GM21717 (cell line): ENCODE results near the gene NGLY1.

Source experiments
- ATAC-seq: cut with Tn5 transposase; IDR thresholded peaks from one replicate; pipeline ENCODE4 v1.9.1; 2021; ENCODE audit warnings: mild to moderate bottlenecking, moderate library complexity; ENCODE audit not compliant: unreplicated experiment

The NGLY1 gene, protein sequence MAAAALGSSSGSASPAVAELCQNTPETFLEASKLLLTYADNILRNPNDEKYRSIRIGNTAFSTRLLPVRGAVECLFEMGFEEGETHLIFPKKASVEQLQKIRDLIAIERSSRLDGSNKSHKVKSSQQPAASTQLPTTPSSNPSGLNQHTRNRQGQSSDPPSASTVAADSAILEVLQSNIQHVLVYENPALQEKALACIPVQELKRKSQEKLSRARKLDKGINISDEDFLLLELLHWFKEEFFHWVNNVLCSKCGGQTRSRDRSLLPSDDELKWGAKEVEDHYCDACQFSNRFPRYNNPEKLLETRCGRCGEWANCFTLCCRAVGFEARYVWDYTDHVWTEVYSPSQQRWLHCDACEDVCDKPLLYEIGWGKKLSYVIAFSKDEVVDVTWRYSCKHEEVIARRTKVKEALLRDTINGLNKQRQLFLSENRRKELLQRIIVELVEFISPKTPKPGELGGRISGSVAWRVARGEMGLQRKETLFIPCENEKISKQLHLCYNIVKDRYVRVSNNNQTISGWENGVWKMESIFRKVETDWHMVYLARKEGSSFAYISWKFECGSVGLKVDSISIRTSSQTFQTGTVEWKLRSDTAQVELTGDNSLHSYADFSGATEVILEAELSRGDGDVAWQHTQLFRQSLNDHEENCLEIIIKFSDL

DNA sequence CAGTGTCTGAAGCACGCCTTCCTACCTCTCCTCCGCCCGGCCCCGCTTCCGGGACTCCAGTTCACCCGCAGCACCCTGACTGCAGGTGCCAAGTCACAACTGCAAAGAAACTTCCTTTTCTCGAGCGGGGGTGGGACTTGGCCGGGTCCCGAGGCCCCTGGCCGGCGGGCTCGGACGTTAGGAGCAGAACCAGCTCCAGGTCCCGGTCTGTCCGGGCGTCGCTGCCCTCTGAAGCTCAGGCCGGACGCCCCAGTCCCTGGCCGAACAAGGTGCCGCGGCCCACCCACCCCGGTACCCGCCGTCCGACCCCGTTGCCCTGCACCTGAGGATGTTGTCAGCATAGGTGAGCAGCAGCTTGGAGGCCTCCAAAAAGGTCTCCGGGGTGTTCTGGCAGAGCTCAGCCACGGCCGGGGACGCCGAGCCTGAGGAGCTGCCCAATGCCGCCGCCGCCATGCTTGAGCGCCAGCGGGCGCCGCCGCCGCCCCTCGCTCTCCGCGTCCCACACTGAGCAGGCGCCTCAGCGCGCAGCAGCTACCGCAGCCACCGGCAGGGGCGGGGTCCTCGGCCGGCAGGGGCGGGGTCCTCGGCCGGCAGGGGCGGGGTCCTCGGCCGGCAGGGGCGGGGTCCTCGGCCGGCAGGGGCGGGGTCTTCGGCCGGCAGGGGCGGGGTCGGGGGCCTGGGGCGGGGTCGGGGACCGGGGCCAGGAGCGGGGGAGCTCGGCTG is at the start of gene NGLY1:
Gene NGLY1, minus strand, starts transcription at position 506 of the 723 bp plus-strand sequence. Its CDS starts 53 bp downstream, at position 453.
- peak; percentile 72 for ATAC-seq

DNA sequence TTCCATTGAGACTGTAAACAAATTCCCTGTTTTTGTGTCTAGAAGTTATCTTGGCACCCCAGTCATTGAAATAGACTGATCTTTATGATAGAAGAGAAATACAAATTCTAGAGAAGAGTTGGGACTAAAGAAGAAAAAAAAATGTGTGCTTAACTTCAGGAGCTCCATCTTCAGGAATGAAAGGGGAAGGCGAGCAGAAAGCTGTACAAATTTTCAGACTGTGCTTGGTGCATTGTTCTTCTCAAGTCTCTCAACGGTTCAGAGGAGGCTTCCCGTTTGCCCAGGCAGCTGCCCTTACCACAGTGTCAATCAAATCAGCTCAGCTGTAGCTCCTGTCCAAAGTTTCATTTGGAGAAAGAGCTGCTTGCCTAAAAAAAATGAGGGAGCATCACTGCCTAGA is 48.3 kb upstream of the NGLY1 start:
- peak; percentile 38 for ATAC-seq

DNA sequence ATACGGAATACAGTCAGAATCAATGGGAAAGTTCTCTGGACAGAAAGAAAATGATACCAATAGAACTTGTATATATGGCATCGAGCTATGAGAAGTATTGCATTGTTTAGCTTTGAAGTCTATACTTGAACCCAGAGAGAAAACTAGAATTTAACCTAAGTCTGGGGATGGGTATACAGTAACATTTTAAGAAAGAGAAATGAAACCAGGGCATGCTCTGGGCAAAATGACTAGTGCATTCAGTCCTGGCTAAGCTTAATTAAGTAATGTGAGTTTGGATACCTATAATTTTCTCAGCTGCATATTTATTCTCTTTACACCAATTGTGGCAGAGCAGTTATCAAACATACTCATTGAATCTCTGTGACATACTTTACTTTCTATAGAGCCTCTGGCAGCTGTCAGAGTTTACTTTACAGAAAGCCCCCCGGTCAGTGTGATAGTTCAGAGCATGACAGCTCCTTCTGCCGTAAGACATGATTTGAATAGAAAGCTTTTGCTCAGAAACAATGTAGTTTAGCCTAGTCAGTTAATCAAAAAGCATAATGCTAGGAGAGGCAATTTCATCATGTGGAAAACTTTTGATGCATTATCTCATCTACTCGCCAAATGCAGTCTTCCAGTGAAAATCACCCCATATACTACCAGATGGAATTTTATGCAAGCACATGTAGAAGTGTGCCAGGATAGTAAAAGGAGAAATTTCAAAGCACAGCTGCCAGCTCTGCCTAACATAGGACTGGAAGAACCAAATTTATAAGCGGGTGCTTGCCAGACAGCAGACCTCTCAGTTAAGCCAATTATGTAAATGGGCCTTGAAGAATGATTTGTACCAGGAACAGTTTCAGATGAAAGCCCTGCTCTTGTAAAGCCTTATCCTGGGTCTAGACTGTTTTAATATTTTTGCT is 47.4 kb upstream of the NGLY1 start:
- ATAC-seq: no peak

DNA sequence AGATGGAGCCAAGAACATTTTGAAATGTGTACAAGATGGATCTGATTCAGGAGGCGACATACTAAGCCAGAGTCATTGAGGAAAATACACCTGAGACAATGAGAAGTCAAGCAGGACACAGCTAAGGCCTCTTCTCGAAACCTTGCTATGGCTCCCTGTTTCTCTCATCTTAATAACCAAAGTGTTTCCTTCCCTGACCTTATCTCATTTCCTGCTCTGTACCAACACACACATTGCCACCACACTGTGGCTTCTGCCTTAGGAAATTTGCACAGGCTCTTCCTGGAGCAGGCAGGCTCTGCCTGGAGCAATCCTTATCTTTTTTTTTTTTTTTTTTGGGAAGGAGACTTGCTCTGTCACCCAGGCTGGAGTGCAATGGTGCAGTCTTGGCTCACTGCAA is 43.3 kb upstream of the NGLY1 start:
- ATAC-seq: no peak

DNA sequence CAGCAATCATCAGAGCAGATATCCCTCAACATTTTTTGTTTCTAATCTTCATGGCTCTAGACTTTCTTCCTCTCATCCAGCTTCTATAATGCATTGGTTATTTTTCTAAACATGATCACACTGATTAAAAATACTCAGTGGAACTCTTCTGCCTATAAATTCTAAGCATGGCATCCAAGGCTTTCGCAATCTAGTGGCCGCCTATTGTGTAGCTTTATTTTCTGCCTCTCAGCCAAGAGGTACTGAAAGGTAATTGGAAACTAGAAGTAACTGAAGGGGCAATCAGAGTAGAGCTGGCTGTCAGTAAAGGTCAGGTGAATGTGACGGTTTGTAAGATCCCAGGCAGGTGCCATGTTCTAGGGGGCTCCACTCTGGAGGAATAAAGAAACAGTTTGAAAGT is 40.1 kb upstream of the NGLY1 start:
- no peak for ATAC-seq

DNA sequence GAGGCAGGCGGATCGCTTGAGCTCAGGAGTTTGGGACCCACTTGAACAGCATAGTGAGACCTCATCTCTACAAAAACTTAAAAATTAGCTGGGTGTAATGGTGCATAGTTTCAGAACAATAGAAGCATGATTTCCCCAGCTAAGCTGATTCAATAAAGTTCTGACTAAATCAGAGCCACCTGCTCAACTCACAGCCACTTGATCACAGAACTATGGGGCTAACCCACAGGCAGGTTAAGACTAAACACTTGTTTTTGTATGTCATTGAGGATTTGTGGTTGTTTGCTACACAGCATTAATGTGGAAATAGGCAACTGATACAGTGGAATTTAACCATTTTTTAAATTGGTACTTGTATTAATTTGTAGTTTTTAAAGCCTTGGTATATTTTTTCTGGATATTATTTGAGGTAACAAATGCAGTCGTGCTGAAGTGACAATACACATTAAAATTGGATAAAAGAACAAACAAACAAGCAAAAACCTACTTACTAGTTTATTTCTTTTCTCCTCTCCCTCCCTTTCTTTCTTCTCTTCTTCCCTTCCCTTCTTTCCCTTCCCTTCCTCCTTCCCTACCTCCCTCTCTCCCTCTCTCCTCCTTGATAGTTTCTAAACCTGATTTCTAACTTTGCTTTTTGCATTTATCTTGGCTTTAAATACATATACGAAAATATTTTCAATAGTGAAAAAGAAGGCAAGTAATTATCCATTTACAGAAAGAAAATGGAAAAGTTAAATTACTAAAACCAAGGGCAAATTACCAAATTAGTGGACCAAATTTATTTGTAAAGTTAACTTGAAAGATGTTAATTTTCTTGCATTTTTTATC is 38.7 kb upstream of the NGLY1 start:
- no peak for ATAC-seq

DNA sequence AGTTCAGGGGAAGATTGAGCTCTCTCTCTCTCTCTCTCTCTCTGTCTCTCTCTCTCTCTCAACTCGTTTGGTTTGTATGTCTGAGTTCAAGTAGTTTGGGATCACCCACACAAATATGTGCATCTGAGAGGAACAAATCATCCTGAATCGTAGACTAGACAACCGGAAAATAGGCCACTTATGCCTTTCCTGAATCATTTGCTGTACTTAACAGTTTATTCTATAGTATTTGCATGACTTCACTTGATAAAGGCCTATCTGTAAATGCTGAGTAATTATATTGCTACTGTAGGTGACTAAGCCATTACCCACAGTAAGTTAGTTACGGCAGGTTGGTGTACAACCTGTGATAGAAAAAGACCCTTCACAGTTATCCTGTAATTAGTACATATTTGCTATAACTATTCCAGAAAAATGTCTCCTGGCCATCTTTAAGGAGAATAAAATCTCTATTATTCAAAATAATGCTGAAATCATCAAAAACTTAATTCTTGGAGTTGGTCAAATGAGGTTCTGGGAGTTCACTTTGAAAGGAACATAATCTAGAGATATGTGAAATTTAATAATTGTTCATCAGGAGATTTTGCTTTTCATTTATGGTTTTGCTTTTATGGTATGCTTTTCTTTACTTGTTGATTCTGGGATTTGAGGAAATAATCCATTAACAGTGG is 37.7 kb upstream of the NGLY1 start:
- ATAC-seq: no peak

DNA sequence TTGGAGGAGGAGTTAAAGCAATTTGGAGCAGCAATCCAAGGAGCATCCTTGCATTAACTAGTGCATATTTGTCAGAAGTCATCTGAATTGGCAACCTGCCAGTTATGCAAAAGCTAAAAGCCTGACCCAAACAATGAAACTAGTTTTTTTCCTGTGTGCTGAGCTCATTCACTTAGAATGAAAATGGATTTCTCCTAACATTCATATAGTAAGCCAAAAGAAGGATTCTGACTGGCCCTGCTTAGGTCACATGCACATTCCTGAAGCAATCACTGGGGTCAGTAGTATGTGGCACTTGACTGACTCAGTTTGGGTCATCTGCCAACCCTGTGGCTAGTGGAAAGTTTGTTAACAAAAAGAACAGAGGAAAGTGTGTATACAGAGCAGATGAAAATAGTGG is 37.1 kb upstream of the NGLY1 start:
- no peak for ATAC-seq

DNA sequence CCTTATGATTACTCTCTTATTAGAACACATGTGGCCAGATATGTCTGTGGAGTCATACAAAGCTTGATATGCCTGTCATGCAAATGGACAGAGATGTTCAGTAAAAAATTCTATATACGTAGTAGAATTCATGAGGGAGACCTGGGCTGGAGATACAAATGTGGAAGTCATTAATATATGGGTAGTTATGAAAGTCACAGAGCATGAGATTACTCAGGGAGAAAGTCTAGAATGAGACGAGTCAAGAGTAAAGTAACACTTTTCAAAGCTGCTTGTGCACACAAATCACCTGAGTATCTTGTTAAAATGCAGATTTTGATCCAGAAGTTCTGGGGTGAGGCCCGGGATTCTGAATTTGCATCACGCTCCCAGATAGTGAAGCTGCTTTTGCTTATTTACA is 35.1 kb upstream of the NGLY1 start:
- peak; percentile 49 for ATAC-seq

DNA sequence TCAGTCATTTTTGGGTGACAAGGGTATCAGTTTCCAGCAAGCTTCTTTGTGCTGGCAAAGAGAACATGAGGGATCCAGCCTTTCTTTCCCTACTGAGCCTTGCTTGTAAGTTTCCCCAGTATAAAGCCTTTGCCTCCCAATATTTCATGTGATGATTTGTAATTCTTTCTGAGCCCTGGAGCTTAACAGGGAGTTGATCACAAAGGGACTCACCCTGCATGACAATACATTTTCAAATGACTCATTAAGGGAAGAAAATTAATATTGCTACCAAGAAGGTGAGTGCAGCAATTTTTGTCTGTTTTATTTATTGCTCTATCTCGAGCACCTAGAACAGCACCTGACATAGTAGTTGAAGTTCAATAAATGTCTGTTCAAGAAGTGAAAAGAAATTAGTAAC is 34.4 kb upstream of the NGLY1 start:
- peak; percentile 25 for ATAC-seq

DNA sequence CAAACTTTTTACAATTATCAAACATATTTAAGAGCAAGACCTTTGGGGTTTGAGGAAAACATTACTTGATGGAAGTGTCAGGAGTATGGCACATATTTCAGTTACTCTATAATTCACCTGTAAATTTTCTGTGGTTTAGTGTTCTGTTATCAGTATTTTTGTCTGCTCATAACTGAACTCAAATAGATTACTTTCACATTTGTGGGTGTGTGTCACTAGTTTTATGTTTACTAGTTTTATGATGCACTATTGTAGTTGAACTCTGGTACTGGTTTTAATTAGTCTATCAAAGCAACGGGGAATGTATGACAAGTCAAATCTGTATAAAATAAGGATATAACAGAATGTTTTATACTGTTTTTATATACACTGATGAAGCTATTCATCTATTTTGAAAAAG is 33.9 kb upstream of the NGLY1 start:
- peak; percentile 68 for ATAC-seq

DNA sequence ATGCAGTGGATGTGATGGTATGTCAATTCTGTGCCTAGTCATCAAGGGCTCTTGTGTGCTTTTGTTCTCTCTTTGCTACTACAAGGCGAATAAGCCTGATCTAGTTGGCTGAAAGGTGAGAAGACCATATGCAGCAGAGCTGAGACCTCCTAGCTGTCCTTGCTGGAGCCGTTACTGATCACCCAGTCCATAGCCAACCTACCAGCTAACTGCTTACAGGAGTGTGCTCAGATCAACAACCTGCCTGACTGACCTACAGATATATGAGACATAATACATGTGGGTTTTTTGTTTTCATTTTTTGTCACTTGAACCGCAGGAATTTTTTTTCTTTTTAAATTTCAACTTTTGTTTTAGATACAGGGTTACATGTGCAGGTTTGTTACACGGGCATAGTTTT is 29.4 kb upstream of the NGLY1 start:
- no peak for ATAC-seq

DNA sequence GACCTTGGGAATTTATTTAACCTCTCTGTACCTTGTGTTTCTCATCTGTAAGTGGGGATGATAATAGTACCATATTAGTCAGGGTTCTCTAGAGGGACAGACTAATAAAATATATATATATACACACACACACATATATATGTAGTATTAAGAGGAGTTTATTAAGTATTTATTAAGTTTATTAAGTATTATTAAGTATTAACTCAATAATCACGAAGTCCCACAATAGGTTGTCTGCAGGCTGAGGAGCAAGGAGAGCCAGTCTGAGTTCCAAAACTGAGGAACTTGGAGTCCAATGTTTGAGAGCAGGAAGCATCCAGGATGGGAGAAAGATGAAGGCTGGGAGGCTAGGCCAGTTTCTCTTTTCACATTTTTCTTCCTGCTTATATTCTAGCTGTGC is 21.4 kb upstream of the NGLY1 start:
- ATAC-seq: no peak

DNA sequence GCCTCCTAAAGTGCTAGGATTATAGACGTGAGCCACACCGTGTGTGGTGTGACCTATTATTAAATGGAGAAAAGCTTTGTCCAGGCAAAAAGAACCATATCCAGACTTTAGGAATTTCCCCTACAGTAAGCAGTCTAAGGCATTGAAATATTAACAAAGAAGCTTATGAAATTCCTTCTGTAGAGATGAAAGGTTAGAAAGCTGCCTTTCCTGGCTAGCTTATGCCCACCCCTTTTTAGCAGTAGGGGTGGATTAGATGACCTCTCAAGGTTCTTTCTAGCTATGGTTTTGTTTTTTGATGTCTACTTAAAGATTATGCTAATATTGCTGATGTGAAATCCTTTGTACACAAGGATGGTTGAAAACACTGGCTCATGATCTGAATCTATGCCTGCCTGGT is 20.6 kb upstream of the NGLY1 start:
- ATAC-seq: no peak

DNA sequence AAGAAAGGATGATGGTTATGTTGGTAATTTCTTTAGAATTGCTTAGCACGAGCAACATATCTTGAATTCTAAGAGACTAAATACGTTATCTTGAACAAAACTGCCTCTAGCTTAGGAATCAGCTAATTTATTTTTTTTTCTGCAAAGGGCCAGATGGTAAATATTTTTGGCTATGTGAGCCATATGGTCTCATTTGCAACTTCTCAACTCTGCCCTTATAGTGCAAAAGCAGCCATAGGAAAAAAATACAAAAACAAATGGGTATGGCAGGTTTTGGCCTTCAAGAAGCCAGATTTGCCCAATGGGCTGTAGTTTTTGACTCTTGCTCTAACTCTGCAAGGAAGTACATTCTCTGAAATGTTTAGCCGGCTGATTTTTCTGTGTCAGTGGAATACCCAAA is 18.5 kb upstream of the NGLY1 start:
- no peak for ATAC-seq

DNA sequence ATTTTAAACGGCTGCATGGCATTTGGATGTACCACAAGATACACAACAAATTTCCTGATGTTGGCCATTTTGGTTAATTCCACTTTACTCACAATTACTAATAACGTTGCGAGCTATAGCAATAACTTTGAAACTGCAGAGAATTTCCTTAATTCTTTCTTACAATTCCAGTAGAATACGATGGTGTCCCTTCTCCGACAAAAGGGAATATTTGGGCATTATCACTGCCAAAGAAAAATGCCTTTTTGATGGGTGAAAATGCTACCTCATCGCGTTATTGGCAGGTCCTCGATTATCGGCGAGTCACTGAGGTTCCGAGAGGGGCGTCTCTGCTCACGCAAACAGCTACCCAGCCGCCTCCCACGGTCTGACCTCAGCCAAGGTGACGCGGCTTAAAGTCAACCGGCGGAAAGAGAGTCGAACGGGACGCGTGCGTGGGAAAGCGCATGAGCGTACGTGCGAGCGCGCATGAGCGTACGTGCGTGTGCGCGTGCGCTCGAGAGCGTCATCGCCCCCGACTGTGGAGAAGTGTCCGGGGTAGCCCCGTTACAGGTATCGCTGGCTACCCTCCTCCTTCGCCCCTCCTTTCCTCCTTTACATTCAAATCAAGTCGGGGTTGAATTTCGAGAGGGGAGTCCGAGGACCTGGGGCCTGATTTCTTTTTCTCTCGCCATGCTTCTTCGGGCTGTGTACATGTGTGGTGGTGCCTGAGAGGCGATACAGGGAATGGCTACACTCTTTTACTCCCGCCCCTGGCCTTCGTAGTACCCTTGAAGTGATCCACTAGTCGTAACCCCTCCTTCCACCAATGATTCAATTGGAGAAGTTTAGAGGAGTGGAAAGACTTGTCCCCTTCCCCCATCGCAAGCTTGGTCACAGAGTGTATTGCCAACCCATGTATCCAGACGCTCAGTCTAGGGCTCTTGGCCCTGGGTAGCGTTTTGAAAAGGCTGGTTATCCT is 6.6 kb upstream of the NGLY1 start, which contains the start of gene OXSM:
Gene OXSM, plus strand, starts transcription at position 495 of the 961 bp plus-strand sequence. CDS start 931 bp downstream, outside the sequence.
- peak; percentile 93 for ATAC-seq

DNA sequence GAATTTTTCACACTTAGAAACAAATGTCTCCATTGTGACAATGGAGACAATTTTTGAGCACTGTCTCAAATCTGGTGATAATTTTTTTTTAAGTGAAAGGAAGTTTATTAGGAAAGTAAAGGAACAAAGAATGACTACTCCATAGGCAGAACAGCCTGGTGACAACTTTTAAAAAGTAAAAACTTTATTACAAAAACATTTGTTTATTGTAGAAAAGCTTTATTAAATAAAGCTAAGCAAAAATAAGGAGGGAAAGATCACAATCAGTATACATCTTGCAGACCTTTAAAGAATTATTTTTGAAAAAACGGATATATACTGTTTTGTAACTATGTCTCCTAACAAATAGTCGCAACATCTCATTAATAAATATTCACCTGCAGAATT is 6.0 kb upstream of the NGLY1 start:
- no peak for ATAC-seq

DNA sequence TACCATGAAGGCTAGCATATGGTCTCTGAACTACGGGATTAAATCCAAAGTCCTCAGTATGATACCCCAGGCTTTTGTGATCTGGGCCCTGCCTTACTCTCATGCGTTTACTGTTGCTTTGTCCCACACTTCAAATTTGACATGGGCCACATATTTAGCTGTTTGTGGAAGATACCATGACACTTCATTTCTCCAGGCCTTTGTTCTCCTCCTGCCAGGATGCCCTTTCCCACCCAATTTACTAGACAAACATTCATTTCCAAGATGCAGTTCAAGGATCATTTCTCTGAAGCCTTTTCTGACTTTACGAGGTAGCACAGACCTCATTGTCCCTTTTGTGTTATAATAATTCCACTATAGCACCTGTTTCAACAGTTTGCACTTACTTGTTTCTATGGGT is 4.4 kb upstream of the NGLY1 start:
- no peak for ATAC-seq
